ENCODE data around the gene E2F1. TPM values are rescaled to one million over a fixed set of nuclear protein-coding genes. Genes with fewer than 3 reads are reported as not detected.

E2F1 gene
- total and polyA plus RNA-seq, 2 donors (not counting 3 experiments of a cell fraction or from before 2014, with no cell fraction given), result 20.7 to 29.6 TPM

- H2AFZ ChIP-seq (ENCODE audit: low read depth, low read length), result no peak overlapping the region
- H3K4me3 ChIP-seq (replicated peaks in 1 of 3; ENCODE audit: insufficient read depth in 1 of 3, low read depth in 1 of 3, low read length in 3 of 3), result no peak overlapping the region
- no peaks in the 10 kb centered on the region for H4K20me1 ChIP-seq (replicated peaks; ENCODE audit: control insufficient read depth, extremely low read depth, insufficient read depth, low read length)
- H3K4me1 ChIP-seq (ENCODE audit: control insufficient read depth, extremely low read depth, insufficient read depth, low read length), result no peaks in the 10 kb centered on the region
- ChIA-PET POLR2A (interaction anchor here (1.1 kb wide), 1 partner anchor 14 kb away, joined by 4 read pairs; no protein-coding TSS in a partner anchor), CTCF (interaction anchor here (0.6 to 5.2 kb wide), 37 partner anchors 9 to 260 kb away, joined by 3 to 58 read pairs (median 4); partner anchors contain the start of genes ACTL10, CBFA2T2, SNTA1 and ZNF341)
- BruUV-seq (replicated peaks), result no TSS peak
- TF ChIP-seq JUN (IDR thresholded peaks at IDR 0.05; ENCODE audit: borderline replicate concordance, insufficient read depth, insufficient read length, low read depth), result no peak
- TF ChIP-seq POLR2A (IDR thresholded peaks at IDR 0.05; ENCODE audit: low read depth, low read length), result no peak
- TF ChIP-seq GATA2 (IDR thresholded peaks at IDR 0.05; ENCODE audit: insufficient read depth, insufficient read length, low read depth, low read length), result no peak
- TF ChIP-seq, protein P1, sequence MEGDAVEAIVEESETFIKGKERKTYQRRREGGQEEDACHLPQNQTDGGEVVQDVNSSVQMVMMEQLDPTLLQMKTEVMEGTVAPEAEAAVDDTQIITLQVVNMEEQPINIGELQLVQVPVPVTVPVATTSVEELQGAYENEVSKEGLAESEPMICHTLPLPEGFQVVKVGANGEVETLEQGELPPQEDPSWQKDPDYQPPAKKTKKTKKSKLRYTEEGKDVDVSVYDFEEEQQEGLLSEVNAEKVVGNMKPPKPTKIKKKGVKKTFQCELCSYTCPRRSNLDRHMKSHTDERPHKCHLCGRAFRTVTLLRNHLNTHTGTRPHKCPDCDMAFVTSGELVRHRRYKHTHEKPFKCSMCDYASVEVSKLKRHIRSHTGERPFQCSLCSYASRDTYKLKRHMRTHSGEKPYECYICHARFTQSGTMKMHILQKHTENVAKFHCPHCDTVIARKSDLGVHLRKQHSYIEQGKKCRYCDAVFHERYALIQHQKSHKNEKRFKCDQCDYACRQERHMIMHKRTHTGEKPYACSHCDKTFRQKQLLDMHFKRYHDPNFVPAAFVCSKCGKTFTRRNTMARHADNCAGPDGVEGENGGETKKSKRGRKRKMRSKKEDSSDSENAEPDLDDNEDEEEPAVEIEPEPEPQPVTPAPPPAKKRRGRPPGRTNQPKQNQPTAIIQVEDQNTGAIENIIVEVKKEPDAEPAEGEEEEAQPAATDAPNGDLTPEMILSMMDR (IDR thresholded peaks at IDR 0.05; ENCODE audit: extremely low read depth in 1 of 2, insufficient read depth in 1 of 2, low read depth in 1 of 2, low read length in 2 of 2), result no peak
- TF ChIP-seq FOS (IDR thresholded peaks at IDR 0.05; ENCODE audit: borderline replicate concordance, insufficient read depth, low read length), result no peak
- no peak overlapping the region for H3K9ac ChIP-seq (replicated peaks; ENCODE audit: extremely low read depth, insufficient read depth, low read length)
- H3K36me3 ChIP-seq (ENCODE audit: control insufficient read depth in 2 of 2, extremely low read depth in 1 of 2, insufficient read depth in 2 of 2, low read length in 2 of 2), result no peaks in the 10 kb centered on the region
- FAIRE-seq (no peak), DNase-seq (ENCODE audit: low read depth, low spot score) (no peak)
- dilution Hi-C loops (cut with MboI; ENCODE audit: extremely low pct_ligation_motif_present, low sequenced_read_pairs) (no loop called here), intact Hi-C loops (cut with micrococcal nuclease) (loop anchor here (1.0 to 5.0 kb wide), 3 partner anchors 137 to 253 kb away; partner anchors contain the start of gene CDK5RAP1)
- H3K79me2 ChIP-seq (ENCODE audit: control insufficient read depth, insufficient read depth, low read length), result no peaks in the 10 kb centered on the region
- no peaks in the 10 kb centered on the region for H3K9me3 ChIP-seq (replicated peaks; ENCODE audit: control insufficient read depth, insufficient read depth, low read length)
- no peak overlapping the region for H3K4me2 ChIP-seq (ENCODE audit: insufficient read depth, low read length)
- no peaks in the 10 kb centered on the region for H3K27me3 ChIP-seq (ENCODE audit: control insufficient read depth in 2 of 2, insufficient read depth in 2 of 2, low read length in 2 of 2)
- no peak overlapping the region for H3K27ac ChIP-seq (ENCODE audit: insufficient read depth, low read depth, low read length)
- no peaks in the 10 kb centered on the region for H3K9me1 ChIP-seq (replicated peaks; ENCODE audit: control insufficient read depth, extremely low read depth, insufficient read depth, low read length)
Measured at GRCh38 chr20:33653900-33654596, 32.1 kb downstream of the E2F1 start.
